NCI-H524 (cell line): ENCODE results near the gene TNNT3.
"Not testable (repeated sequence)": the region's sequence is repeated elsewhere in the genome, so short reads cannot be mapped to it uniquely, and the experiment has no call there.

Source experiments
- DNase-seq, 2 experiments: peaks; one replicate each; lab custom pipeline; 2025; lab: John Stamatoyannopoulos, UW

The TNNT3 gene

DNA sequence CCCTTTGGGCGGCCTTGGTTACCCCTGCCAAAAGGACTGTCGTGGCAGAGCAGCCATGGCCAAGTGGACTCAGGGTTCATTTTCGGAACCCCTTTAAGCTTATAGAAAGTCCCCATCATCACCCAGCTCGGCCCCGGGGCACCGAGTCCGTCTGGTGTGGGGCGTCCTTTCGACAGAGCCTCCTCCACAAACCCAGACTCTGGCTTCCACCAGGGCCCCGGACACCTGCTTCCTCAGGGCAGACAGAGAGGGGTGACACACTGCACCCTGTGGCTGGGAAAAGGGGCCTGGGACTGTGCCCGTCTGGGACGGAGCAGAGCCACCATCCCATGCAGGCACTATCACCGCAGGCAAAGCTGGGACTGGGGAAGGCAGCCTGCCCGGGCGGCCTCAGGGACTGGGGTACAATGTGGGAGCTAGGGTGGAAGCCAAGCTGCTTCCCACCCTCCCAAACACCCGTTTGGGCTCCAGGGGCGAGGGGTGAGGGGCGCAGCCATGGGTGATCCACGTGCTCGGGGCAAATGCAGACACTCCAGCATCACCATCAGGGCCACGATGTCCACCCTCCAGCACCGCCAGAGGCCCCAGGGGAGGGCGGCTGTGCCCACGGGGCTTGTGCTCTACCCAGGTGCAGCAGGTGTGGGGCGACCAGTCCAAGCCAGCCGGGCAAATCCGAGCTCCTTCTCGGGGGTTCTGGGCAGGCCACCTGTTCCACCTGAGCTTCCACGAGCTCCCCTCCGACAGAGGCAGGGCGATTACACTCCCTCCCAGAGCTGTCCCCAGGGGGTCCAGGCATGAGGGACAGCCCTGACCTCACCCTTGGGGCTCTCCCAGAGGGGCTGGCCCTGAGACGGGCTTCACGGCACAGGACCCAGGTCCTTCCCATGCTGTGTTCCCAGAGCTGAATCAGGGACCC, 15.9 kb downstream of the TNNT3 start:
- no peak for DNase-seq

DNA sequence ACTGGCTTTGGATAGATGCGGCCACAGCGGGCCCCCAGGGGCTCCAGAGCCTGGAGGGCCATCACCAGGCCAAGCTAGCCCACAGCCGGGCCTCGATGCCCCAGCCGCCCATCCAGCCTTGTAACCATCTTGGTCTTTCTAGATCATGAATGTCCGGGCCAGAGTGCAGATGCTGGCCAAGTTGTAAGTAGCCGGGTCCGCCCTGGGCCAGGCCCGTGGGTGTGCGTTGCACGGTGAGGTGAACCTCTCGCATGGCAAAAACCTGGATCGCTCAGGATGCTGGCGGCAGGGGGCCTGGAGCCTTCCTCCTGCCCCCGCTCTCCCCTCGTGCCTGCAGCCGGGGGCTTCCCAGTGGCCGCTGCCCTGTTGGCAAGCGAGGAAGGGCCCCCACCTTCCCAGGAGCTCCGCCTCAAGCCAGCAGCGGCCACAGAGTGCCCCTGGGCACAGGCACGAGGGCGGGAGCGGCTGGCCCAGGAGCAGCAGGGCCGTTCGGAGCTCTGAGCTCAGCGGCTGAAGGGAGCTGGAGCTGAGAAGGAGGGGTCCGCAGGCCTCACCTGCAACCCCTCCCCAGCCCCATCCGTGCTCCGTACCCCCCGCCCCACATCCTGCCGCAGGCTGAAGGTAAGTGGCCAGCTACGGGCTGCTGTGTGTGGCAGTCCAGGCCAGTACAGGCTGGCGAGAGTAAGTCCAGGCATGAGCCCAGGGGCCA, 16.7 kb downstream of the TNNT3 start:
- DNase-seq, result no peak

DNA sequence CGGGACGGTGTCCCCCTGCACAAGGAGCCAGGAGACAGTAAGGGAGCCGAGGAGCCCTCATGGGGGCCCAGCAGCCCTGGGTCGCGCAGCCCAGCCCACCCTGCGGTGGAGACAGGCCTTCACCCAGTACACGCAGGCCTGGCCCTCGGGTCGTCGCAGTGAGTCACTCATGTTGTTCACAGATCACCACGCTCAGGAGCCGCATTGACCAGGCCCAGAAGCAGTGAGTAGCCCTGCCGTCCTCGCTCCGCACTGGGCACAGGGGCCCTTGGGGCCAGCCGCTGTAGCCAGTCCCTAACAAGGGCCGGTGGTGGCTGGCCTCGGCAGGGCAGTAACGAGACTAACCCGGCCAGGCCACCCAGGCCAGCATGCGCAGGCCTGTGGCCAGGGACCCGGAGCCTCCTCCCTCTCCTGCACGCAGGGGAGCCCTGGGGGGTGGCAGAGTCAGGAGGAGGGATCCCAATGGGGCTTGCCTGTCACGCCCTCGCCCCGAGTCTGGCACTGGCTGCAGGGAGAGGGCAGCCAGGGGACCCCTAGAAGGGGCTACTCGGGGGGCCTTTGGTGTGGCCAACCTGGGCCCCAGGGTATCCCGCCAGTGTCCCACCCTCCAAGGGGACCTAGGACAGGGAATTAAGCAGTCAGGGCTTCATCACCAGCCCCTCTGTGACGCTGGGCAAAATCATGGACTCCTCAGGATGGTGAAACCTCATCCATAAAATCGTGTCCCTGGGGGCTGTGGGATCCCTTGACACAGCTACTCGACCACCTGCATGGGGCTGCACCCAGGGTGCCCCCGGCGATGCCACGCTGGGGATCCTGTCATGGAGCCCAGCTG, 17.5 kb downstream of the TNNT3 start:
- no peak for DNase-seq

- no peak for DNase-seq
These were observed 18.3 kb downstream of the TNNT3 start for GRCh38 chr11:1937616-1938342.

GRCh38 chr11:1938343-1939005, 19.0 kb downstream of the TNNT3 start:
- DNase-seq, result no peak

DNA sequence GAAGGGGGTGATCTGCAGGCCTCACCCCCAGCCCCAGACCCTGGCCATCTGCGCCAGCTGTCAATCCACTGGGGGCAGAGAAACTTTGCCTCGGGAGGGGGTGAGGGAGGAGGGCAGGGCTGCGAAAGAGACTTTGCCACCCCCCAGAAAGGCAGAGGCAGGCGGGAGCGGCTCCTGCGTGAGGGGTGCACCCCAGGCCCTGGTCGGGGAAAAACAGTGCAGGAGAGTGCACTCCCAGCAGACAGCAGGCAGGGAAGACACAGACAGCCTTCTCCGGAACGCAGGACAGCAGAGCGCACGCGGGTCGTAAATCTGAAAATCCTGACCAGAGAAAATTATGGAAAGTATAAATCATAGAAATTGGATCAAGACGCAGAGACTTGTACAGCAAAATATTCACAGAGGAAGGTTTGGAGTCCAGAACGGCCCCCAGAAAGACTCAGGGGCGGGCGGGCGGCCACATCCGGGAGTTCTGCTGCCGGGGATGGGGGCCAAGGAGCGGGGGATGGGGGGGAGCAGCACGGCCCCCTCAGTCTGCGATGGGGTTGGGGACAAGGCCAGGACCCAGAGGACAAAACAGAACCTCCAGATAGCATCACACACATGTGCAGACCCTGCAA, 19.6 kb downstream of the TNNT3 start:
- DNase-seq, result no peak

DNA sequence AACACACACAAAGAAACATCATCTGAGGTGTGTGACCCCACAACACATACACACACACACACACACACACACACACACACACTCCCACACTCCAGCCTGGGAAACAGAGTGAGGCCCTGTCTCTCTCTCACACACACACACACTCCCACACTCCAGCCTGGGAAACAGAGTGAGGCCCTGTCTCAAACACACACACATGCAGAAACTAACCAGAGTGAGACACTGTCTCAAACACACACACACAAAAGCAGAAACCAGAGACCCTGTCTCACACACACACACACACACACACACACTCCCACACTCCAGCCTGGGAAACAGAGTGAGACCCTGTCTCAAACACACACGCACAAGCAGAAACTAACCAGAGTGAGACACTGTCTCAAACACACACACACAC, 20.3 kb downstream of the TNNT3 start:
- not testable (repeated sequence) for DNase-seq

GRCh38 chr11:1942558-1943260, 23.2 kb downstream of the TNNT3 start:
- no peak for DNase-seq

GRCh38 chr11:1943576-1943975, 24.1 kb downstream of the TNNT3 start:
- no peak for DNase-seq

GRCh38 chr11:1943977-1944376, 24.5 kb downstream of the TNNT3 start:
- no peak for DNase-seq

GRCh38 chr11:1946812-1947484, 27.4 kb downstream of the TNNT3 start, which contains the start of gene MRPL23:
Gene MRPL23 (plus strand): TSS chr11:1947332. CDS start chr11:1947363, 31 bp downstream.
- no peak for DNase-seq

DNA sequence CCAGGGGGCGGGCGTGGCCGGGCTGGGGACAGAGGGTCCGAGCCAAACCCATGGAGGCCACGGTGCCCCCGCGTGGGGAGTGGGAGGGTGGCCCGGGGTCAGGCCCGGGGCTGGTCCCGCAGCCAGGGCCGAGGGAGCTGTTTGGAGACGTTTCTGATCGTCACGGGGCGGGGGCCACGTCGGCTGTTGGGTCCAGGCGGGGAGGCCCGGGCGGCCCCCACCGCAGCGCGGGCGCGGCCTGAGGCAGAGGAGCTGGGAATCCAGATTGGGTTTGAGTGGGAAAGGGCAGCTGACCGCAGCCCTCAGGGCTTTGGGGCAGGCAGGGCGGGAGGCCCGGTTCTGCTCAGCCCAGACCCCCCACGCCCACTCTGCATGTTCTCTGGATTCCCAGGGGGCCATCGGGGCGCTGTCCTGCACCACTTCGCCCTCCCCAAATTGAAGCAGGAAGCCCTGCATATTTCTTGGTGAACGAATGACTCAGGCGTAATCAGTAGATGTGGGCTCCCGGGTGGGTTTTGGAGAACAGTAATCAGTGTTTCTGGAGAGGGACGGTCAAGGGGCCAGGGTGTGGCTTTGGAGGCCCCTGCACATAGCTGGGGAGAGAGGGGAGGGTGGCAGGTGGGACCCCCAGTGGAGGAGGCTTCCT, 28.2 kb downstream of the TNNT3 start:
- DNase-seq, result no peak

- no peak for DNase-seq
These were observed 28.9 kb downstream of the TNNT3 start for GRCh38 chr11:1948389-1948788.

GRCh38 chr11:1949302-1949701, 29.8 kb downstream of the TNNT3 start:
- DNase-seq, result no peak

DNA sequence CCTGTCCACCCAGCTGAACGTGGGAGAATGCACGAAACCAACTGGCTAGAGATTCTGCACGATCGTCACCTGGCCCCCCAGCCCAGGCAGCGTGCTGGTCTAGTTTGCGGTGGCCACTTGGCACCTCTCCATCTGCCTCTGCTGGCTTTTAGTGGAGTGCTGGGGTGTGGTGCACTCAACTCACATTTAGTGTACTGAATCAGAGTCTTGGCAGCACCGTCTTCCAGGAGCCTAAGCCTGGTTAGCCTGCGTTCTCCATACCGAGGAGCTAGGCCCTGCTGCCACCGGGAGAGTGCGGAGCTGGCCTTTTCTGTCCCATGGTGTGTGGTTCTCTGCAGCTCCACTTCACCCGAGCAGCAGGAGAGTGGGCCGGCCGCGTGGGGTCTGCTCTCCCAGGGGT, 30.4 kb downstream of the TNNT3 start:
- DNase-seq, result no peak

GRCh38 chr11:1952806-1953482, 33.4 kb downstream of the TNNT3 start:
- no peak for DNase-seq

DNA sequence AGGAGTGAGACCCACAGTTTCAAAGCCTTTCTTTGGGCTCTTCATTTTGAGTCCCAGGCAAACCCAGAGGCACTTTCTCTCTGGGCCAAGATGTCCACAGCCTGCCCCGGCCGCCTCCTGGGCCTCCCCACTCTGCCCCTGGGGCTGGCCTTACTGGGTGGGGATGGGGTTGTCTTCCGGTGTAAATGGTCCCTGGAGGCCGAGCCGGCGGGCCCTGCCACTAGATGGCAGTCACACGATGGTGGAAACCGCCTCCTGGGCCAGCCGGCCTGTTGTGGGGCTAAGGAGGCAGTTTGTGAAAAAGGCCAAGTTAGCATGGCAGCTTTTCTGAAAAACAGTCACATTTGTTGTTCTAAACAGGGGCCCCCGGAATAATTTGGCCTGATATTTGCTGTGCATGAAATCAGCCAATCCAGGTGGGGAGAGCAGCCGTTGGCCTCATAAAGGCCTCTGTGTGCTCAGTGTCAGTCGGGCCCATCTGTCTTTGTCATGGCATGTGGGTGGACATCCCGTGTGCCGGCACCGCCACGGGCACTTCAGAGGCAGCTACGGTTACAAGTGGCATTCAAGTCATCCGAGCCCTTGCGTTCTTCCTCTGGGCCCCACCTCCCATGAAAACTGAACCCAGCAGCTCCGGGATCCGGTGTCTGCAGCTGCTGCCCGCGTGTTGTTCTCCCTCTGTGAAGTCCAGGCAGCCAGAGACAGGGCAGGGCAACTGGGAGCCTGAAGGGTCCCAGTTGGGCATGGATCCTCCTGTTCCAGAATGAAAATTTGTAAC, 34.2 kb downstream of the TNNT3 start:
- no peak for DNase-seq
